A549 (cell line): ENCODE measurements around the gene MGLL. TPM values are rescaled to one million over a fixed set of nuclear protein-coding genes. Genes with fewer than 3 reads are reported as not detected.

Source experiments
- ATAC-seq, 2 experiments: fragments of 200-7000 bp in 1 of 2; fragments of >200 bp in 1 of 2; cut with Nextera tagmentation in 1 of 2; cut with Tn5 transposase in 1 of 2; 3 replicates each; pipeline versions ENCODE4 v1.8.0 to v1.9.1; 2018 to 2020; ENCODE audit warnings: mild to moderate bottlenecking in 1 of 2, moderate library complexity in 1 of 2
- CTCF ChIA-PET: fragments of 300-600 bp; sonication (Branson Sonifier 250); formaldehyde crosslinking; extraction: SDS; loops from one replicate; lab custom pipeline; 2021; ENCODE audit warnings: antibody characterized with exemption, inconsistent platforms; lab: Yijun Ruan, JAX
- POLR2A ChIA-PET: fragments of 350-600 bp; formaldehyde crosslinking; extraction: SDS; loops from one replicate; lab custom pipeline; 2021; ENCODE audit warnings: antibody characterized with exemption, inconsistent platforms; lab: Yijun Ruan, JAX
- DNase-seq, 2 experiments: peaks; one replicate each; pipeline versions ENCODE4 v3.0.0 to v3.0.0-alpha.2; 2011 to 2016; ENCODE audit warnings: low read depth in 1 of 2, low spot score in 1 of 2
- FAIRE-seq: peaks from 2 replicates; lab custom pipeline; 2011; peaks lifted over from hg19 to GRCh38; lab: Jason Lieb, UNC
- H3K27ac ChIP-seq, 2 experiments: fragments of >200 bp; sonication (Bioruptor Twin); formaldehyde crosslinking; 3 replicates each; pipeline ENCODE4 v1.5.1; 2016 to 2017
- H3K4me1 ChIP-seq: fragments of >200 bp; sonication (Bioruptor Twin); formaldehyde crosslinking; 3 replicates; pipeline ENCODE4 v1.6.1; 2016
- H3K4me2 ChIP-seq: fragments of >200 bp; sonication (Bioruptor Twin); formaldehyde crosslinking; 3 replicates; pipeline ENCODE4 v1.6.1; 2016
- H3K4me3 ChIP-seq: fragments of >200 bp; sonication (Bioruptor Twin); formaldehyde crosslinking; 3 replicates; pipeline ENCODE4 v1.5.1; 2016
- H3K9me3 ChIP-seq: fragments of >200 bp; sonication (Bioruptor Twin); formaldehyde crosslinking; 3 replicates; pipeline ENCODE4 v1.6.1; 2016
- CHD2 ChIP-seq: fragments of 150-350 bp; IDR thresholded peaks from 2 replicates; pipeline ENCODE4 v1.6.1; 2014; ENCODE audit warnings: low read length; ENCODE audit not compliant: partially characterized antibody
- EHMT2 ChIP-seq: fragments of 200-600 bp; sonication (generic); IDR thresholded peaks from 2 replicates; pipeline ENCODE4 v1.6.1; 2016; ENCODE audit warnings: antibody characterized with exemption, low read depth, mild to moderate bottlenecking, moderate library complexity
- FOSL2 ChIP-seq, 2 experiments: fragments of 450-650 bp in 1 of 2; fragments of >200 bp in 1 of 2; sonication (Bioruptor Twin) in 1 of 2; formaldehyde crosslinking; IDR thresholded peaks; 2 replicates each; pipeline versions ENCODE4 v1.5.0 to v1.6.1; 2016 to 2020; ENCODE audit warnings: mild to moderate bottlenecking in 1 of 2, moderate library complexity in 1 of 2
- FOXS1 ChIP-seq: fragments of 250-450 bp; sonication (Bioruptor Pico); IDR thresholded peaks from 2 replicates; pipeline ENCODE4 v1.5.0; 2020; ENCODE audit warnings: mild to moderate bottlenecking, moderate library complexity
- HOXA7 ChIP-seq: fragments of 250-450 bp; sonication (Bioruptor Pico); IDR thresholded peaks from 2 replicates; pipeline ENCODE4 v1.5.0; 2020; ENCODE audit warnings: mild to moderate bottlenecking, moderate library complexity
- MAZ ChIP-seq: fragments of 150-350 bp; IDR thresholded peaks from 2 replicates; pipeline ENCODE4 v1.6.1; 2014; ENCODE audit warnings: antibody characterized with exemption, low read depth, low read length, borderline replicate concordance
- MYC ChIP-seq: IDR thresholded peaks from 2 replicates; pipeline ENCODE4 v1.6.1; 2012; ENCODE audit warnings: mild to moderate bottlenecking, inconsistent platforms, low read length, improper control_type of control experiment, borderline replicate concordance
- NFE2L2 ChIP-seq: fragments of 150-350 bp; conservative IDR thresholded peaks from 2 replicates; pipeline ENCODE4 v1.6.1; 2014; ENCODE audit warnings: low read length
- NR3C1 ChIP-seq: fragments of >200 bp; sonication (Bioruptor Twin); formaldehyde crosslinking; IDR thresholded peaks from 3 replicates; pipeline ENCODE4 v1.6.1; 2017
- RAD21 ChIP-seq, 2 experiments: fragments of >200 bp in 1 of 2; sonication (Bioruptor Twin) in 1 of 2; formaldehyde crosslinking in 1 of 2; IDR thresholded peaks in 1 of 2; conservative IDR thresholded peaks in 1 of 2; 2 replicates in 1 of 2; 3 replicates in 1 of 2; pipeline ENCODE4 v1.6.1; 2012 to 2018; ENCODE audit warnings: inconsistent platforms in 1 of 2
- RARB ChIP-seq: fragments of 250-450 bp; sonication (Bioruptor Pico); IDR thresholded peaks from 2 replicates; pipeline ENCODE4 v1.8.0; 2021; ENCODE audit warnings: mild to moderate bottlenecking, moderate library complexity
- RCOR1 ChIP-seq: fragments of 150-350 bp; IDR thresholded peaks from 2 replicates; pipeline ENCODE4 v1.6.1; 2014; ENCODE audit warnings: antibody characterized with exemption, low read length, low read depth
- RFX5 ChIP-seq: fragments of 450-650 bp; IDR thresholded peaks from 2 replicates; pipeline ENCODE4 v1.7.1; 2014; ENCODE audit warnings: antibody characterized with exemption, mild to moderate bottlenecking, moderate library complexity
- SMC3 ChIP-seq: fragments of >200 bp; sonication (Bioruptor Twin); formaldehyde crosslinking; IDR thresholded peaks from 3 replicates; pipeline ENCODE4 v1.6.1; 2018; ENCODE audit warnings: inconsistent platforms
- SREBF2 ChIP-seq: fragments of 450-650 bp; IDR thresholded peaks from 2 replicates; pipeline ENCODE4 v1.6.1; 2014; ENCODE audit warnings: mild to moderate bottlenecking, moderate library complexity
- WGBS: methylation state at CpG from one replicate; pipeline ENCODE4 v1.1.6; 2017; ENCODE audit errors: missing lambda C conversion rate; 5-methylcytosine and 5-hydroxymethylcytosine counted together
- polyA plus RNA-seq, 4 experiments: library from polyadenylated mRNA; depleted of rRNA in 3 of 4; stranded (reverse); fragments of >200 nt; fragmentation: RNase III in 1 of 4; extraction: RNeasy Plus Mini Kit Qiagen cat#74134 plus additional on column Dnase treatment in 1 of 4; gene quantifications; 2 replicates in 3 of 4; 3 replicates in 1 of 4; pipeline ENCODE4 v1.2.3, GENCODE V29; 2011 to 2017
- TF ChIP-seq, protein P1 (sequence below): IDR thresholded peaks from 2 replicates; pipeline ENCODE4 v1.6.1; 2012
- TF ChIP-seq, protein P2 (sequence below): fragments of >200 bp; sonication (Bioruptor Twin); formaldehyde crosslinking; IDR thresholded peaks from 2 replicates; pipeline ENCODE4 v1.6.1; 2016
- TF ChIP-seq, protein P3 (sequence below): fragments of 450-650 bp; IDR thresholded peaks from 2 replicates; pipeline ENCODE4 v1.6.1; 2014; ENCODE audit warnings: antibody characterized with exemption
- TF ChIP-seq, protein P4 (sequence below): fragments of 150-350 bp; IDR thresholded peaks from 2 replicates; pipeline ENCODE4 v1.6.1; 2014; ENCODE audit warnings: low read depth, mild to moderate bottlenecking, low read length

The MGLL gene
- polyA plus RNA-seq, 2 of the 4 experiments (the other 2 are of a cell fraction), result 38.5 to 41.5 TPM

DNA sequence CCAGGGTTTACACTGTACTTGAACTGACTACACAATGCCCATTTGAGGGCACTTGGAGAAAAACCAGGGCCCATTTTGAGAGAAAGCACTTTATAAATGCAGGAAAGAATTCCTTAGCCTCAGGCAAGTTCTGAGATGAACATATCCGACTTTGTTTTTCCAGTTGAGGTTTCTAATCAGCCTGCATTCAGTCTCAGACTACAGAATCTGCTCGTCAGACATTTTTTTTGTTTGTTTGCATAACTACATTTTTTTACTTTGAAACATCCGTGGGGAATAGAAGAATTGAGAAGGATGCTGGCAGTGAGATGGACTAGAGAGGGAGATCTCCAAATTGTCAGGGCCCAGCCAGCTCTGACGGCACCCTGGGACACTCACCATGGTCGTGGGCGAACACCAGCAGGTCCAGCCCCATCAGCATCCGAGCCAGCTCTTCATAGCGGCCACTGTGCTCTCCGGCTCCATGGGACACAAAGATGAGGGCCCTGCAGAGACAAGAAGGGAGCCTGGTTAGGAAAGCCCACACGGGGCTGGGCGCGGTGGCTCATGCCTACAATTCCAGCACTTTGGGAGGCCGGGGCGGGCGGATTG lies 40.8 kb downstream of the MGLL start:
- Histone ChIP-seq H3K4me3 (no peak overlapping the region), H3K4me1 (peaks cover 37% of the 10 kb centered on the region), H3K9me3 (peaks cover 16% of the 10 kb centered on the region; the same call in 2 of the 3 replicates), H3K27ac (0 out of 6 replicates have a peak overlapping the region, but pooled peaks of 1 of the 2 experiments have one; percentile 45), H3K4me2 (no peak overlapping the region)
- 74% methylated on average over 11 of the region's 15 CpGs for WGBS
- no peak for FAIRE-seq
- ChIA-PET CTCF (no interaction called here), POLR2A (no interaction called here)
- no peak for TF ChIP-seq RCOR1
- TF ChIP-seq, protein P1, sequence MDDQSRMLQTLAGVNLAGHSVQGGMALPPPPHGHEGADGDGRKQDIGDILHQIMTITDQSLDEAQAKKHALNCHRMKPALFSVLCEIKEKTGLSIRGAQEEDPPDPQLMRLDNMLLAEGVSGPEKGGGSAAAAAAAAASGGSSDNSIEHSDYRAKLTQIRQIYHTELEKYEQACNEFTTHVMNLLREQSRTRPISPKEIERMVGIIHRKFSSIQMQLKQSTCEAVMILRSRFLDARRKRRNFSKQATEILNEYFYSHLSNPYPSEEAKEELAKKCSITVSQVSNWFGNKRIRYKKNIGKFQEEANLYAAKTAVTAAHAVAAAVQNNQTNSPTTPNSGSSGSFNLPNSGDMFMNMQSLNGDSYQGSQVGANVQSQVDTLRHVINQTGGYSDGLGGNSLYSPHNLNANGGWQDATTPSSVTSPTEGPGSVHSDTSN, result no peak
- TF ChIP-seq, protein P2, sequence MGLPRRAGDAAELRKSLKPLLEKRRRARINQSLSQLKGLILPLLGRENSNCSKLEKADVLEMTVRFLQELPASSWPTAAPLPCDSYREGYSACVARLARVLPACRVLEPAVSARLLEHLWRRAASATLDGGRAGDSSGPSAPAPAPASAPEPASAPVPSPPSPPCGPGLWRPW, result no peak
- TF ChIP-seq MYC, result no peak
- no peak for TF ChIP-seq SMC3
- no peak for TF ChIP-seq CHD2
- no peak for TF ChIP-seq RARB
- DNase-seq, result no peak
- no peak for ATAC-seq

DNA sequence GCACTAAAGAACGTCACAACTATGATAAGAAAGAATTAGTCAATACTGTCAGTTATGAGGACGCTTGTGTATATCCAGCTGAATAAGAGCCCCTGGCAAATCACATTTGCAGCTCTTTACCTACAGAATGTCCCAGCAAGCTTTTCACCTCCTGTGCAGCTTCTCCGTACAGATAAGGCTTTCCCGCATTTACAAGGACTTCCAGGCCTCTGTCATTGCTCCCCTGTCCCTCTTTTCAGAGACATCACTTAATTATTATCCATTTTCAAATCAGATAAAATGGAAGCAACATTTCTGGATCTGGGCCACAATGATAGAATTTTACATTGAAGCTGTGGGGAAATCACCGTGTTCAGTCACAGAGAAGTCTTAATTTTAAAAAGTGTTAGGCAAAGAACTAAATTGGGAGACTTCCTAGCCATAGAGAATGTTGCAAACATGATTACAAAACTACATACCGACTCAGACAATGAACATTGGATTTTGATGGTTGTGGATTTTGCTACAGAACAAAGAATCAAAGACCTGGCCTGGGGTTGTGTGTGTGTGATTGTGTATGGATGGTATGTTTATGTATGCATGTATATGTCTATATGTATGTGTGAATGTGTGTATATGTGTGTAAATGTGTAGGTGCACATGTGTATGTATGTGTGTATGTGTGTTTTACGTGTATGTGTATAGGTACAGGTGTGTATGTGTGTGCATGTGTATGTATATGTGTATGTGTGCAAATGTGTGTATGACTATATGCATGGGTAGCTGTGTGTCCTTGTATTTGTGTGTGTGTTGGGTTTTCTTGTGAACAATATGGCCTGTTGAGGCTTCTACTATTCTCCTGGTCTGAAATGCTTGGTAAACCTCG lies 41.5 kb downstream of the MGLL start:
- POLR2A ChIA-PET, result no interaction called here
- H3K4me2 ChIP-seq, result no peak overlapping the region
- CTCF ChIA-PET, result no interaction called here
- 76% methylated on average over 8 of the region's 8 CpGs for WGBS
- FAIRE-seq (no peak), DNase-seq (no peak), ATAC-seq (no peak)
- TF ChIP-seq SMC3 (no peak), NFE2L2 (no peak), HOXA7 (CRISPR knock-in tag) (no peak), MAZ (no peak), NR3C1 (no peak), RAD21 (conservative IDR thresholded peaks at IDR 0.05 in 1 of 2, IDR thresholded peaks at IDR 0.05 in 1 of 2) (no peak), SREBF2 (no peak), RFX5 (no peak), EHMT2 (no peak)
- TF ChIP-seq, protein P3, sequence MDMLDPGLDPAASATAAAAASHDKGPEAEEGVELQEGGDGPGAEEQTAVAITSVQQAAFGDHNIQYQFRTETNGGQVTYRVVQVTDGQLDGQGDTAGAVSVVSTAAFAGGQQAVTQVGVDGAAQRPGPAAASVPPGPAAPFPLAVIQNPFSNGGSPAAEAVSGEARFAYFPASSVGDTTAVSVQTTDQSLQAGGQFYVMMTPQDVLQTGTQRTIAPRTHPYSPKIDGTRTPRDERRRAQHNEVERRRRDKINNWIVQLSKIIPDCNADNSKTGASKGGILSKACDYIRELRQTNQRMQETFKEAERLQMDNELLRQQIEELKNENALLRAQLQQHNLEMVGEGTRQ, result no peak
- TF ChIP-seq, protein P2, result no peak
- TF ChIP-seq, protein P4, sequence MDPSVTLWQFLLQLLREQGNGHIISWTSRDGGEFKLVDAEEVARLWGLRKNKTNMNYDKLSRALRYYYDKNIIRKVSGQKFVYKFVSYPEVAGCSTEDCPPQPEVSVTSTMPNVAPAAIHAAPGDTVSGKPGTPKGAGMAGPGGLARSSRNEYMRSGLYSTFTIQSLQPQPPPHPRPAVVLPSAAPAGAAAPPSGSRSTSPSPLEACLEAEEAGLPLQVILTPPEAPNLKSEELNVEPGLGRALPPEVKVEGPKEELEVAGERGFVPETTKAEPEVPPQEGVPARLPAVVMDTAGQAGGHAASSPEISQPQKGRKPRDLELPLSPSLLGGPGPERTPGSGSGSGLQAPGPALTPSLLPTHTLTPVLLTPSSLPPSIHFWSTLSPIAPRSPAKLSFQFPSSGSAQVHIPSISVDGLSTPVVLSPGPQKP, result no peak
- H3K4me1 ChIP-seq, result peaks cover 41% of the 10 kb centered on the region
- peaks cover 16% of the 10 kb centered on the region; the same call in 2 of the 3 replicates for H3K9me3 ChIP-seq
- no peak overlapping the region for H3K4me3 ChIP-seq
- peak overlapping the region in 1 of 2 experiments; percentile 6; a peak in 2 of 6 replicates for H3K27ac ChIP-seq

DNA sequence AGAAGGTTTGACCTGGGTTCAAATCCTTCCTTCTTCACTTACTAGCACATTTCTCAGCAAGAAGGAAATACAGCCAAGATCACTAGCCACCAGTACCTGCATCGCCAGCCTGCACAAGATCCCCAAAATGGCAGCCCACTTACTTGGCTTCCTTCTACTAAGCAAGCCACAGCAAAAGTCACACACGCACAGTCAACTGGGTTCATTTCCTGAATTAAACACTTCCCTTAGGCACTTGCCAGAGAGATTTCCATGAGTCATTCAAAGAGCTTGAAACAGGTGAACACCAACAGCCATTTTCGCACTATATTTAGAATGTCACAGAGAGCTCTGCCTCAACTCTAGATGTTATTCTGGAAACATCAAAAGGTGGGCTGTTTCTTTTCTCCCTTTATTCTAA lies 42.6 kb downstream of the MGLL start:
- peaks cover 37% of the 10 kb centered on the region for H3K4me1 ChIP-seq
- peak overlapping the region; percentile 27 to 61; a peak in 3 of 6 replicates for H3K27ac ChIP-seq
- 67% methylated on average over 3 of the region's 3 CpGs for WGBS
- ChIA-PET CTCF (no interaction called here), POLR2A (no interaction called here)
- no peak for TF ChIP-seq FOSL2 (IDR thresholded peaks at IDR 0.05)
- peak; percentile 33; the same call in 1 of the 2 replicates for TF ChIP-seq FOSL2 (CRISPR knock-in tag; IDR thresholded peaks at IDR 0.05)
- no peak for TF ChIP-seq FOXS1 (CRISPR knock-in tag)
- DNase-seq (peak in 1 of 2 experiments; percentile 45), FAIRE-seq (no peak), ATAC-seq (no peak)
- H3K9me3 ChIP-seq, result peaks cover 16% of the 10 kb centered on the region; the same call in 2 of the 3 replicates
- H3K4me3 ChIP-seq, result no peak overlapping the region
- H3K4me2 ChIP-seq, result peak overlapping the region; percentile 15; the same call in 1 of the 3 replicates
